ENCODE measurements around the gene CDKAL1. TPM values are rescaled to one million over a fixed set of nuclear protein-coding genes. Genes with fewer than 3 reads are reported as not detected.

Gene CDKAL1
- total and polyA plus RNA-seq, 2 donors (not counting 3 experiments of a cell fraction or from before 2014, with no cell fraction given), result 6.1 to 20.5 TPM

- dilution Hi-C loops (cut with MboI; ENCODE audit: extremely low pct_ligation_motif_present, low sequenced_read_pairs), result no loop called here
- FAIRE-seq, result no peak
Observed at GRCh38 chr6:20693466-20694063, 159.3 kb downstream of the CDKAL1 start.

GRCh38 chr6:20696676-20697075 is 162.4 kb downstream of the CDKAL1 start:
- Histone ChIP-seq H3K36me3 (ENCODE audit: control insufficient read depth in 2 of 2, extremely low read depth in 1 of 2, insufficient read depth in 2 of 2, low read length in 2 of 2) (no peaks in the 10 kb centered on the region), H2AFZ (ENCODE audit: low read depth, low read length) (no peak overlapping the region), H3K4me2 (ENCODE audit: insufficient read depth, low read length) (no peak overlapping the region), H3K4me3 (replicated peaks in 1 of 3; ENCODE audit: insufficient read depth in 1 of 3, low read depth in 1 of 3, low read length in 3 of 3) (no peak overlapping the region), H3K79me2 (ENCODE audit: control insufficient read depth, insufficient read depth, low read length) (no peaks in the 10 kb centered on the region), H3K27ac (ENCODE audit: insufficient read depth, low read depth, low read length) (no peak overlapping the region), H4K20me1 (replicated peaks; ENCODE audit: control insufficient read depth, extremely low read depth, insufficient read depth, low read length) (no peaks in the 10 kb centered on the region), H3K27me3 (ENCODE audit: control insufficient read depth in 2 of 2, insufficient read depth in 2 of 2, low read length in 2 of 2) (no peaks in the 10 kb centered on the region), H3K4me1 (ENCODE audit: control insufficient read depth, extremely low read depth, insufficient read depth, low read length) (no peaks in the 10 kb centered on the region), H3K9me3 (replicated peaks; ENCODE audit: control insufficient read depth, insufficient read depth, low read length) (no peaks in the 10 kb centered on the region), H3K9me1 (replicated peaks; ENCODE audit: control insufficient read depth, extremely low read depth, insufficient read depth, low read length) (peaks cover 2% of the 10 kb centered on the region), H3K9ac (replicated peaks; ENCODE audit: extremely low read depth, insufficient read depth, low read length) (no peak overlapping the region)
- no peak for TF ChIP-seq FOS (IDR thresholded peaks at IDR 0.05; ENCODE audit: borderline replicate concordance, insufficient read depth, low read length)
- ChIA-PET CTCF (interaction anchor here (1.0 to 1.1 kb wide), 3 partner anchors 9 to 16 kb away, joined by 3 to 4 read pairs (median 3); no protein-coding TSS in a partner anchor), POLR2A (no interaction called here)
- no peak for DNase-seq (ENCODE audit: low read depth, low spot score)
- dilution Hi-C loops (cut with MboI; ENCODE audit: extremely low pct_ligation_motif_present, low sequenced_read_pairs) (no loop called here), intact Hi-C loops (cut with micrococcal nuclease) (no loop called here)
- no TSS peak for BruUV-seq (replicated peaks)
- no peak for FAIRE-seq

More at GRCh38 chr6:20693466-20694063, 159.3 kb downstream of the CDKAL1 start:
- no peaks in the 10 kb centered on the region for H4K20me1 ChIP-seq (replicated peaks; ENCODE audit: control insufficient read depth, extremely low read depth, insufficient read depth, low read length)
- ChIA-PET POLR2A (no interaction called here), CTCF (interaction anchor here (1.1 kb wide), 1 partner anchor 12 kb away, joined by 4 read pairs; no protein-coding TSS in a partner anchor)
- TF ChIP-seq EZH2 (IDR thresholded peaks at IDR 0.05; ENCODE audit: borderline replicate concordance, low read depth, low read length, severe bottlenecking), result no peak
- no peak for TF ChIP-seq MAX (IDR thresholded peaks at IDR 0.05; ENCODE audit: insufficient read depth, insufficient read length)
- no peak for TF ChIP-seq POLR2AphosphoS5 (IDR thresholded peaks at IDR 0.05; ENCODE audit: insufficient read depth, low read depth, low read length)
- TF ChIP-seq MYC (IDR thresholded peaks at IDR 0.05; ENCODE audit: low read depth, low read length), result no peak
- TF ChIP-seq FOS (IDR thresholded peaks at IDR 0.05; ENCODE audit: borderline replicate concordance, insufficient read depth, low read length), result no peak
- TF ChIP-seq JUN (IDR thresholded peaks at IDR 0.05; ENCODE audit: borderline replicate concordance, insufficient read depth, insufficient read length, low read depth), result no peak
- no peak overlapping the region for H3K4me2 ChIP-seq (ENCODE audit: insufficient read depth, low read length)
- no peak overlapping the region for H2AFZ ChIP-seq (ENCODE audit: low read depth, low read length)
- no peak overlapping the region for H3K27ac ChIP-seq (ENCODE audit: insufficient read depth, low read depth, low read length)
- H3K9ac ChIP-seq (replicated peaks; ENCODE audit: extremely low read depth, insufficient read depth, low read length), result no peak overlapping the region
- no peaks in the 10 kb centered on the region for H3K27me3 ChIP-seq (ENCODE audit: control insufficient read depth in 2 of 2, insufficient read depth in 2 of 2, low read length in 2 of 2)
- no peak for DNase-seq (ENCODE audit: low read depth, low spot score)
- H3K36me3 ChIP-seq (ENCODE audit: control insufficient read depth in 2 of 2, extremely low read depth in 1 of 2, insufficient read depth in 2 of 2, low read length in 2 of 2), result no peaks in the 10 kb centered on the region
- H3K9me1 ChIP-seq (replicated peaks; ENCODE audit: control insufficient read depth, extremely low read depth, insufficient read depth, low read length), result no peaks in the 10 kb centered on the region
- peaks cover 3% of the 10 kb centered on the region for H3K79me2 ChIP-seq (ENCODE audit: control insufficient read depth, insufficient read depth, low read length)
- H3K4me1 ChIP-seq (ENCODE audit: control insufficient read depth, extremely low read depth, insufficient read depth, low read length), result no peaks in the 10 kb centered on the region
- intact Hi-C loops (cut with micrococcal nuclease), result no loop called here
- no peaks in the 10 kb centered on the region for H3K9me3 ChIP-seq (replicated peaks; ENCODE audit: control insufficient read depth, insufficient read depth, low read length)
- no TSS peak for BruUV-seq (replicated peaks)
- no peak overlapping the region for H3K4me3 ChIP-seq (replicated peaks in 1 of 3; ENCODE audit: insufficient read depth in 1 of 3, low read depth in 1 of 3, low read length in 3 of 3)
